ENCODE measurements around the gene GTPBP8.
"Not testable (repeated sequence)": the region's sequence is repeated elsewhere in the genome, so short reads cannot be mapped to it uniquely, and the experiment has no call there.

GTPBP8 gene

DNA sequence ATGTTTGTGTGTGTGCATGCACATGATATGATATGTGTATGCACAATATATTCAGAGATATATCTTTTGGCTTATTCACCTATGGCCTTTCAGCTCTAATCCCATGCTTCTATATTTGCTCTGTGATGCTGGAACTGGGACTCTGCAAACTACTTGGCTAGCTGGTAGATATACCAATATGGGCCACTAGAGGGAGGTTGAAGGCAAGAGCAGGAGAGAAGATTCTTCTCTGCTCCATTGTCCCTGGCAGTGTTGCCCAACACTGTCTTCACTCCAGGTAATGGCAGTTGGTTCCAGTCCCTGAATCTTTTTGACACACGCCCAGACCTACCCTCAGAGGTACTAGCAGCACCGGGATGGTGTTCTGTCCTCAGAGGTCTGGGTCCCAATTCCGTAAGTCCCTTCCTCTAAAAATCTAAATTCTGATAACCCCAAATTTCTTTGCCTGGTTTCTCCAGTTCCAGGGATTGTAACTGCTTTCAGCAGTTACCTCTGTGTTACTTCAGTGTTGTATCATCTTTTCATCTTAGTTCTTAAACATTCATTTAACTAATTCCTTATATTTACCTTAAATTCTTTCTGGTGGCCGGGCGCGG lies 44.7 kb downstream of the GTPBP8 start:
- H3K27ac ChIP-seq (ENCODE audit: low read depth, low read length) = no peak overlapping the region

DNA sequence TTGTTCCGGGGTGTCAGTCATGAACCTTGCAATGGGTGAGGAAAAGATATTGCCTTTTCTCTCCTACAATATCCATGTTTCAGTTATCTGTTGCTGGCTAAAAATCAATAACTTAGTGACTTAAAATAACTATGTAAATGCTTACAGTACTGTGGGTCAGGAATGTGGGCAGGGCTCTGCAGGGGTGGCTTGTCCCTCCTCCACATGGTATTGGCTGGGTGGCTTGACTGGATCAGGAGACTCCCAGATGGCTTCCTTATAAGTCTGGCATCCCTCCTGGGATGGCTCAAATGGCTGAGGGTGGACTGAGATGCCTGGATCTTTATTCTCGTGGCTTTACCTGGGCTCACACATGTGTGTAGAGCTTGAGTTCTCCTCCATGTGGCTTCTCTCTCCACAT lies 47.5 kb downstream of the GTPBP8 start:
- H3K4me1 ChIP-seq (ENCODE audit: insufficient read depth, low read length) = no peaks in the 10 kb centered on the region
- H3K9ac ChIP-seq (ENCODE audit: low read depth, low read length) = no peak overlapping the region
- H3K27me3 ChIP-seq (ENCODE audit: insufficient read depth, low read length) = no peaks in the 10 kb centered on the region
- WGBS = 80% methylated on average over 1 of the region's 2 CpGs
- H3K4me3 ChIP-seq (ENCODE audit: low read length) = no peak overlapping the region
- no peak overlapping the region for H3K27ac ChIP-seq (ENCODE audit: low read depth, low read length)
- no peaks in the 10 kb centered on the region for H3K36me3 ChIP-seq (ENCODE audit: insufficient read depth, low read length)
- H3K9me3 ChIP-seq (ENCODE audit: insufficient read depth, low read depth, low read length) = no peaks in the 10 kb centered on the region

More for the DNA sequence above, 44.7 kb downstream of the GTPBP8 start:
- Histone ChIP-seq H3K4me1 (ENCODE audit: insufficient read depth, low read length) (no peaks in the 10 kb centered on the region), H3K27me3 (ENCODE audit: insufficient read depth, low read length) (no peaks in the 10 kb centered on the region), H3K36me3 (ENCODE audit: insufficient read depth, low read length) (no peaks in the 10 kb centered on the region), H3K9me3 (ENCODE audit: insufficient read depth, low read depth, low read length) (no peaks in the 10 kb centered on the region), H3K4me3 (ENCODE audit: low read length) (no peak overlapping the region), H3K9ac (ENCODE audit: low read depth, low read length) (no peak overlapping the region)
- WGBS = 54% methylated on average over 5 of the region's 6 CpGs

GRCh38 chr3:113039546-113039945 lies 48.8 kb downstream of the GTPBP8 start:
- no peaks in the 10 kb centered on the region for H3K9me3 ChIP-seq (ENCODE audit: insufficient read depth, low read depth, low read length)
- H3K4me3 ChIP-seq (ENCODE audit: low read length) = no peak overlapping the region
- WGBS = 93% methylated on average over 5 of the region's 5 CpGs
- no peaks in the 10 kb centered on the region for H3K36me3 ChIP-seq (ENCODE audit: insufficient read depth, low read length)
- H3K27ac ChIP-seq (ENCODE audit: low read depth, low read length) = no peak overlapping the region
- H3K27me3 ChIP-seq (ENCODE audit: insufficient read depth, low read length) = no peaks in the 10 kb centered on the region
- H3K4me1 ChIP-seq (ENCODE audit: insufficient read depth, low read length) = no peaks in the 10 kb centered on the region
- H3K9ac ChIP-seq (ENCODE audit: low read depth, low read length) = no peak overlapping the region

DNA sequence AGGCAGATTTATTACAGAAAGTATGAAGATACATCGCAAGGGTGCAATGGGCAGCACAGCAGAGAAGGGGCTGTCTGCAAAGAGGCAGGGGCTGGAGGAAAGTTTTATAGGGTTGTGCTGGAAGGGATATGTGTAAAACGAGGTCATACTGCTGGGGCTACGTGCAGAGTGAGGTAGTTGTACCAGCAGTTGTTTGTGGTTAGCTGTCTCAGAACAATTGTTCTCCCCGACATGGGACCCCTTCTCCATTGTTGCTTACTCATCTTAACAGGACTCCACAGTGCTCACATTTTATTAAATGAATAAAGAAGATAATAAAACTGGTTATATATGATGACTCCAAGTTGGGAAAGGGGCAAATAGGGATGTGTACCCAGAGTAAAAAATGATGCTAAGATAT lies 49.4 kb downstream of the GTPBP8 start:
- Histone ChIP-seq H3K36me3 (ENCODE audit: insufficient read depth, low read length) (no peaks in the 10 kb centered on the region), H3K4me1 (ENCODE audit: insufficient read depth, low read length) (no peaks in the 10 kb centered on the region), H3K4me3 (ENCODE audit: low read length) (no peak overlapping the region), H3K9ac (ENCODE audit: low read depth, low read length) (no peak overlapping the region), H3K27me3 (ENCODE audit: insufficient read depth, low read length) (no peaks in the 10 kb centered on the region), H3K9me3 (ENCODE audit: insufficient read depth, low read depth, low read length) (peaks cover 3% of the 10 kb centered on the region; the same call in 1 of the 2 replicates), H3K27ac (ENCODE audit: low read depth, low read length) (no peak overlapping the region)
- 90% methylated on average over 3 of the region's 4 CpGs for WGBS

- H3K4me1 ChIP-seq (ENCODE audit: insufficient read depth, low read length) = no peaks in the 10 kb centered on the region
- H3K36me3 ChIP-seq (ENCODE audit: insufficient read depth, low read length) = no peaks in the 10 kb centered on the region
- WGBS = 91% methylated on average over 2 of the region's 2 CpGs
- H3K27me3 ChIP-seq (ENCODE audit: insufficient read depth, low read length) = no peaks in the 10 kb centered on the region
- no peak overlapping the region for H3K4me3 ChIP-seq (ENCODE audit: low read length)
- H3K27ac ChIP-seq (ENCODE audit: low read depth, low read length) = no peak overlapping the region
- peaks cover 6% of the 10 kb centered on the region; the same call in 1 of the 2 replicates for H3K9me3 ChIP-seq (ENCODE audit: insufficient read depth, low read depth, low read length)
- no peak overlapping the region for H3K9ac ChIP-seq (ENCODE audit: low read depth, low read length)
These were observed 52.9 kb downstream of the GTPBP8 start for GRCh38 chr3:113043686-113044085.

GRCh38 chr3:113046186-113046965 lies 55.6 kb downstream of the GTPBP8 start:
- H3K4me1 ChIP-seq (ENCODE audit: insufficient read depth, low read length); H3K4me3 ChIP-seq (ENCODE audit: low read length); H3K27ac ChIP-seq (ENCODE audit: low read depth, low read length); H3K27me3 ChIP-seq (ENCODE audit: insufficient read depth, low read length); H3K9me3 ChIP-seq (ENCODE audit: insufficient read depth, low read depth, low read length); H3K9ac ChIP-seq (ENCODE audit: low read depth, low read length); H3K36me3 ChIP-seq (ENCODE audit: insufficient read depth, low read length): not testable (repeated sequence)
- WGBS = 93% methylated on average over 41 of the region's 55 CpGs

GRCh38 chr3:113051302-113051711 lies 60.5 kb downstream of the GTPBP8 start:
- H3K36me3 ChIP-seq (ENCODE audit: insufficient read depth, low read length) = no peaks in the 10 kb centered on the region
- WGBS = 24% methylated on average over 12 of the region's 12 CpGs
- H3K4me3 ChIP-seq (ENCODE audit: low read length) = no peak overlapping the region
- H3K4me1 ChIP-seq (ENCODE audit: insufficient read depth, low read length) = peaks cover 6% of the 10 kb centered on the region
- no peaks in the 10 kb centered on the region for H3K27me3 ChIP-seq (ENCODE audit: insufficient read depth, low read length)
- H3K27ac ChIP-seq (ENCODE audit: low read depth, low read length) = no peak overlapping the region
- H3K9me3 ChIP-seq (ENCODE audit: insufficient read depth, low read depth, low read length) = no peaks in the 10 kb centered on the region; the same call in 1 of the 2 replicates
- H3K9ac ChIP-seq (ENCODE audit: low read depth, low read length) = peak overlapping the region; percentile 33; the same call in 1 of the 2 replicates

Measured in HUES64 (cell line).